ENCODE results near the gene STRIP1. TPM values are rescaled to one million over a fixed set of nuclear protein-coding genes. Genes with fewer than 3 reads are reported as not detected.

The STRIP1 gene, protein sequence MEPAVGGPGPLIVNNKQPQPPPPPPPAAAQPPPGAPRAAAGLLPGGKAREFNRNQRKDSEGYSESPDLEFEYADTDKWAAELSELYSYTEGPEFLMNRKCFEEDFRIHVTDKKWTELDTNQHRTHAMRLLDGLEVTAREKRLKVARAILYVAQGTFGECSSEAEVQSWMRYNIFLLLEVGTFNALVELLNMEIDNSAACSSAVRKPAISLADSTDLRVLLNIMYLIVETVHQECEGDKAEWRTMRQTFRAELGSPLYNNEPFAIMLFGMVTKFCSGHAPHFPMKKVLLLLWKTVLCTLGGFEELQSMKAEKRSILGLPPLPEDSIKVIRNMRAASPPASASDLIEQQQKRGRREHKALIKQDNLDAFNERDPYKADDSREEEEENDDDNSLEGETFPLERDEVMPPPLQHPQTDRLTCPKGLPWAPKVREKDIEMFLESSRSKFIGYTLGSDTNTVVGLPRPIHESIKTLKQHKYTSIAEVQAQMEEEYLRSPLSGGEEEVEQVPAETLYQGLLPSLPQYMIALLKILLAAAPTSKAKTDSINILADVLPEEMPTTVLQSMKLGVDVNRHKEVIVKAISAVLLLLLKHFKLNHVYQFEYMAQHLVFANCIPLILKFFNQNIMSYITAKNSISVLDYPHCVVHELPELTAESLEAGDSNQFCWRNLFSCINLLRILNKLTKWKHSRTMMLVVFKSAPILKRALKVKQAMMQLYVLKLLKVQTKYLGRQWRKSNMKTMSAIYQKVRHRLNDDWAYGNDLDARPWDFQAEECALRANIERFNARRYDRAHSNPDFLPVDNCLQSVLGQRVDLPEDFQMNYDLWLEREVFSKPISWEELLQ
- total RNA-seq (2021; fragmentation: NEBNext Ultra II Directional; extraction: Animal tissue kit (Norgen Biotek cat#: 25700)): 45.1 and 45.6 TPM in 2 replicates
- polyA plus RNA-seq (2011; rRNA removed): 21.3 and 23.7 TPM in 2 replicates
- polyA plus RNA-seq (2011; cell fraction: cytosol; rRNA removed): 31.9 TPM
- 115 TPM for polyA plus RNA-seq (2011; cell fraction: nucleus; rRNA removed)
- polyA plus RNA-seq (2012, experiment 1 of 2): 31.9 to 37.5 TPM (median 34.3 TPM) in 4 replicates
- polyA plus RNA-seq (2012, experiment 2 of 2): 15.7 TPM
- 24.5 TPM for polyA plus RNA-seq (2013, experiment 1 of 2)
- polyA plus RNA-seq (2013, experiment 2 of 2): 23.5 TPM
- 75.4 and 77.6 TPM in 2 replicates for polyA minus RNA-seq (2011; rRNA and poly(A)+ RNA removed)
- 26.4 TPM for polyA minus RNA-seq (2011; cell fraction: cytosol; rRNA and poly(A)+ RNA removed)
- 81.9 TPM for polyA minus RNA-seq (2011; cell fraction: nucleus; rRNA and poly(A)+ RNA removed)
- long read RNA-seq, experiment 1, transcript STRIP1-201 (21 exons, 3,265 nt): major isoform, 5 of 30 reads
- long read RNA-seq, experiment 1, partial matches to known transcripts: 20 of 30 reads
- long read RNA-seq, experiment 1, other reads (novel, unspliced or antisense): 5 of 30 reads
- long read RNA-seq, experiment 2, partial matches to known transcripts: 2 of 2 reads
- long read RNA-seq, experiment 2, other reads (novel, unspliced or antisense): 0 of 2 reads

DNA sequence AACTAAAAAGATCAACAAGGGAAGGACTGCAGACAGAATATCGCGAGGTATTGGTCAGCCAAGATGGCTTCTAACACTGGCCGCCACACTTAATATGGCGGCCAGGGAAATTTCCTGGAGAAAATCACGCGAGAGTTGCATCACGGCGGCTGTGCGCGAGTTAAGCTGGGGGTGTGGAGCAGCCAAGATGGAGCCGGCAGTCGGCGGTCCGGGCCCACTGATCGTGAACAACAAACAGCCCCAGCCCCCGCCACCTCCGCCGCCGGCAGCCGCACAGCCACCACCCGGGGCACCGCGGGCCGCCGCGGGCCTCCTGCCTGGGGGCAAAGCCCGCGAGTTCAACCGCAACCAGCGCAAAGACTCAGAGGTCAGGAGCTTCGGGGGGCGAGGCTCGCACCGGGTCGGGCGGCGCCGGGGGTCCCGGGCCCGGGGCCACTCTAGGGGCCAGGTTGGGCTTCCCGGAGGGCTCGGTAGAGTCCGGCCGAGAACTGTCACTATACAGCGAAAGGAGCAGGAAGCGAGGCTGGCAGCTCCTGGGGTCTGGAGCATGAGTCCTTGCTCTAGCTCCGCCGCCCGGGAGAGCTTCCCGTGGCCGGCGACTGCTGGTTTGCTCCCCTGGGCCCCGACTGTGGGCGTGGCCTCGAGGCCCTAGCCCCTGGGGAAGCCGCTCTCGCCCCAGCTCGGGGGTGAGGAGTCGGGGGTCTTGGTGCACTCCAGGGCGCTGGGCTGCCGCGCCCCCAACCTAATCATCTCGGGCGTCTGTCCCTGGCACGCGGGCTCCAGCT, at the start of gene STRIP1:
Gene STRIP1, plus strand, starts transcription at position 174 of the 785 bp plus-strand sequence. Its CDS starts 14 bp downstream, at position 188.
- DNase-seq (ENCODE audit: low read depth in 1 of 2, low spot score in 2 of 2) (peak; percentile 80 to 92), FAIRE-seq (peak; percentile 24)
- Histone ChIP-seq H2BK120ac (replicated peaks; ENCODE audit: low read depth, low read length) (no peak within 1 kb of the TSS), H4K91ac (replicated peaks; ENCODE audit: insufficient read length, low read length) (no peak within 1 kb of the TSS), H4K20me1 (replicated peaks in 1 of 2; ENCODE audit: control insufficient read depth in 1 of 2, insufficient read depth in 2 of 2, low read length in 2 of 2) (peaks cover 0 to 8% of the 10 kb centered on the region in 2 experiments), H3K9ac (replicated peaks in 1 of 4; ENCODE audit: extremely low read depth in 1 of 4, low read depth in 3 of 4, low read length in 3 of 4) (peak within 1 kb of the TSS; percentile 81 to 99 (median 84)), H3K4ac (replicated peaks; ENCODE audit: insufficient read length, low read depth, low read length) (peak within 1 kb of the TSS; percentile 15), H4K5ac (ENCODE audit: insufficient read length, low read depth, low read length) (peak within 1 kb of the TSS; percentile 35), H3K4me1 (replicated peaks in 1 of 4; ENCODE audit: control insufficient read depth in 3 of 4, insufficient read depth in 4 of 4, low read length in 3 of 4) (peaks cover 0 to 9% (median 5%) of the 10 kb centered on the region in 4 experiments; a peak in 4 of 7 replicates), H3K23ac (ENCODE audit: insufficient read length) (no peak within 1 kb of the TSS), H3K18ac (ENCODE audit: extremely low read depth, low read length) (peak within 1 kb of the TSS; percentile 56; the same call in 1 of the 2 replicates), H4K8ac (ENCODE audit: extremely low read depth, insufficient read depth, low read length) (peak within 1 kb of the TSS; percentile 99; the same call in 1 of the 2 replicates), H3K79me1 (ENCODE audit: low read depth, low read length) (peaks cover 6% of the 10 kb centered on the region; the same call in 1 of the 2 replicates), H3K27me3 (replicated peaks in 1 of 4; ENCODE audit: control insufficient read depth in 3 of 4, extremely low read depth in 1 of 4, insufficient read depth in 3 of 4, low read length in 3 of 4) (no peaks in the 10 kb centered on the region), H3K9me3 (ENCODE audit: insufficient read depth in 2 of 2, low read depth in 1 of 2, low read length in 1 of 2) (no peaks in the 10 kb centered on the region), H2BK5ac (ENCODE audit: low read depth, low read length) (peak within 1 kb of the TSS; percentile 63), H3K27ac (ENCODE audit: low read depth, low read length) (peak within 1 kb of the TSS; percentile 52; the same call in 1 of the 2 replicates), H2AK5ac (ENCODE audit: low read depth, low read length) (peak within 1 kb of the TSS; percentile 46; the same call in 1 of the 2 replicates), H3K23me2 (ENCODE audit: low read depth, low read length) (peaks cover 7% of the 10 kb centered on the region; the same call in 1 of the 2 replicates), H3K36me3 (ENCODE audit: control insufficient read depth in 2 of 4, insufficient read depth in 4 of 4, low read length in 3 of 4) (peaks cover 13 to 24% (median 18%) of the 10 kb centered on the region in 4 experiments), H2BK15ac (ENCODE audit: low read length) (0 out of 2 replicates have a peak within 1 kb of the TSS, but pooled peaks have one; percentile 13), H3K79me2 (ENCODE audit: control insufficient read depth in 1 of 2, insufficient read depth in 2 of 2, low read length in 2 of 2) (peaks cover 9 to 27% of the 10 kb centered on the region in 2 experiments), H3K14ac (ENCODE audit: insufficient read length) (no peak within 1 kb of the TSS), H2BK12ac (ENCODE audit: low read depth, low read length) (no peak within 1 kb of the TSS), H2BK20ac (ENCODE audit: low read length) (no peak within 1 kb of the TSS), H2AFZ (ENCODE audit: low read length) (peak within 1 kb of the TSS; percentile 94), H3K56ac (replicated peaks; ENCODE audit: insufficient read length, low read depth, low read length) (peak within 1 kb of the TSS; percentile 7), H3K4me2 (ENCODE audit: insufficient read depth in 1 of 2, low read depth in 2 of 2, low read length in 2 of 2) (peak within 1 kb of the TSS; percentile 92), H3K4me3 (ENCODE audit: extremely low read depth in 1 of 4, insufficient read depth in 2 of 4, low read depth in 3 of 4, low read length in 4 of 4) (peak within 1 kb of the TSS; percentile 71 to 97 (median 81))
- 1% methylated on average over 63 of the region's 66 CpGs; no CpG with 5 or more reads in 1 of the 2 experiments for WGBS, 2 experiments (ENCODE audit: extremely low coverage in 1 of 2, insufficient coverage in 1 of 2, insufficient read length in 1 of 2, insufficient replicate concordance in 2 of 2, low coverage in 1 of 2, low lambda C conversion rate in 2 of 2, missing lambda C conversion rate in 1 of 2)
- CTCF ChIA-PET (ENCODE audit: partially characterized antibody): interaction anchor here (0.9 to 40.7 kb wide), 7 partner anchors 12 to 377 kb away, joined by 3 to 1450 read pairs (median 5); partner anchors contain the start of genes AHCYL1 and ALX3
- POLR2A ChIA-PET (ENCODE audit: partially characterized antibody): interaction anchor here (0.6 to 2.3 kb wide), 20 partner anchors 8 to 306 kb away, joined by 3 to 13 read pairs (median 4); partner anchors contain the start of genes AHCYL1, ALX3 and RBM15
- TF ChIP-seq KDM4A (IDR thresholded peaks at IDR 0.05; ENCODE audit: low read depth, low read length, severe bottlenecking): peak; percentile 65
- TF ChIP-seq SP1 (IDR thresholded peaks at IDR 0.05; ENCODE audit: low read depth, low read length): peak; percentile 74
- peak; percentile 63; the same call in 1 of the 2 replicates for TF ChIP-seq RBBP5 (IDR thresholded peaks at IDR 0.05; ENCODE audit: borderline replicate concordance, low read depth, low read length)
- peak; percentile 100 for TF ChIP-seq YY1 (IDR thresholded peaks at IDR 0.05; ENCODE audit: low read depth, low read length)
